Fibroblast of lung (primary cell): ENCODE measurements around the gene MLLT6.

Source experiments
- EZH2 ChIP-seq: IDR thresholded peaks from 2 replicates; pipeline ENCODE4 v1.5.1; 2012; ENCODE audit warnings: low read length, control low read depth, mild to moderate bottlenecking; ENCODE audit errors: missing control alignments
- TF ChIP-seq, protein P1 (sequence below), 2 donors: IDR thresholded peaks in 1 of 2; conservative IDR thresholded peaks in 1 of 2; 1 replicate in 1 of 2; 2 replicates in 1 of 2; pipeline ENCODE4 v1.5.1; 2011 to 2012; ENCODE audit warnings: low read length in 2 of 2, control low read depth in 1 of 2, inconsistent platforms in 1 of 2, low read depth in 1 of 2, mild to moderate bottlenecking in 1 of 2

DNA sequence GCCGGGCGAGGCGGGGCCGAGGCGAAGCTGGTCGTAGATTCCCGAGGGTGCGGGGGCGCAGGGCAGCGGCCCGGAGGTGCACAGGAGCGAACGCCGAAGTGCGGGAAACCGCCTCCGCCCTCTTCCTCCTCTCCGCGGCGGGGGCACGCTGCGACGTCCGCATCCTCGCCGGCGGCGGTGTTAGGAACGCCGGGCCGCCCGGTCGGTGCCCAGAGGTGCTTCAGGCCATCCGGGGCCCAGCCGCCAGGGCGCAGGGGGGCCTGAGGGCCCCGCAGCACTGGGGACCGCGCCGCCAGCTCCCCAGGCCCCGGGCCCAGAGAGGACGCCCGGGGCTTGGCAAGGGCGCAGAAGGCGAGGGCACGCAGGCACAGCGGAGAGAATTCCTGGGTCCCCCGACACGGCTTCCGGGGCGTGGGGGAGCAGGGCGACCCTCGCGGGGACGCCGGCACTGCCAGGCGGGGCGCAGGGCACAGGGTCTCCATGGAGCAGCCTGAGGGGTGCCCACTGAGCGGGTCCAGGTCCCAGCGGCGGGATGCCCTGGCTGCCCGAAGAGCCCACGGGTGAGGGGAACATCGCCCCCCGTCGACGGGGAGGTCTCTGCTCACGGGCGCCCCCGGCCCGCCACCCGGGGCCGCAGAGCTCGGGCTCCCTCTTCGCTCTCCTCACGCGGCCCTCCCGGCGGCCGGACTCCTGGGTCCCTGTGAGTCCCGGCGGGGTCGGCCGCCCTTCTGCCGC, 30.9 kb upstream of the MLLT6 start:
- TF ChIP-seq, protein P1, sequence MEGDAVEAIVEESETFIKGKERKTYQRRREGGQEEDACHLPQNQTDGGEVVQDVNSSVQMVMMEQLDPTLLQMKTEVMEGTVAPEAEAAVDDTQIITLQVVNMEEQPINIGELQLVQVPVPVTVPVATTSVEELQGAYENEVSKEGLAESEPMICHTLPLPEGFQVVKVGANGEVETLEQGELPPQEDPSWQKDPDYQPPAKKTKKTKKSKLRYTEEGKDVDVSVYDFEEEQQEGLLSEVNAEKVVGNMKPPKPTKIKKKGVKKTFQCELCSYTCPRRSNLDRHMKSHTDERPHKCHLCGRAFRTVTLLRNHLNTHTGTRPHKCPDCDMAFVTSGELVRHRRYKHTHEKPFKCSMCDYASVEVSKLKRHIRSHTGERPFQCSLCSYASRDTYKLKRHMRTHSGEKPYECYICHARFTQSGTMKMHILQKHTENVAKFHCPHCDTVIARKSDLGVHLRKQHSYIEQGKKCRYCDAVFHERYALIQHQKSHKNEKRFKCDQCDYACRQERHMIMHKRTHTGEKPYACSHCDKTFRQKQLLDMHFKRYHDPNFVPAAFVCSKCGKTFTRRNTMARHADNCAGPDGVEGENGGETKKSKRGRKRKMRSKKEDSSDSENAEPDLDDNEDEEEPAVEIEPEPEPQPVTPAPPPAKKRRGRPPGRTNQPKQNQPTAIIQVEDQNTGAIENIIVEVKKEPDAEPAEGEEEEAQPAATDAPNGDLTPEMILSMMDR (conservative IDR thresholded peaks at IDR 0.05 in 1 of 2, IDR thresholded peaks at IDR 0.05 in 1 of 2; ENCODE audit: low read depth in 1 of 2, low read length in 2 of 2) = no peak
- peak; percentile 98 for TF ChIP-seq EZH2
